HG02642 (cell line): ENCODE measurements around the gene HMG20A.
A peak's percentile ranks its signal among the peaks of the same experiment; 100 is the strongest.
"Not testable (repeated sequence)": the region's sequence is repeated elsewhere in the genome, so short reads cannot be mapped to it uniquely, and the experiment has no call there.

Experiments
- ATAC-seq: cut with Tn5 transposase; IDR thresholded peaks from one replicate; pipeline ENCODE4 v1.9.1; 2021; ENCODE audit warnings: mild to moderate bottlenecking; ENCODE audit not compliant: unreplicated experiment, poor library complexity

The HMG20A gene

DNA sequence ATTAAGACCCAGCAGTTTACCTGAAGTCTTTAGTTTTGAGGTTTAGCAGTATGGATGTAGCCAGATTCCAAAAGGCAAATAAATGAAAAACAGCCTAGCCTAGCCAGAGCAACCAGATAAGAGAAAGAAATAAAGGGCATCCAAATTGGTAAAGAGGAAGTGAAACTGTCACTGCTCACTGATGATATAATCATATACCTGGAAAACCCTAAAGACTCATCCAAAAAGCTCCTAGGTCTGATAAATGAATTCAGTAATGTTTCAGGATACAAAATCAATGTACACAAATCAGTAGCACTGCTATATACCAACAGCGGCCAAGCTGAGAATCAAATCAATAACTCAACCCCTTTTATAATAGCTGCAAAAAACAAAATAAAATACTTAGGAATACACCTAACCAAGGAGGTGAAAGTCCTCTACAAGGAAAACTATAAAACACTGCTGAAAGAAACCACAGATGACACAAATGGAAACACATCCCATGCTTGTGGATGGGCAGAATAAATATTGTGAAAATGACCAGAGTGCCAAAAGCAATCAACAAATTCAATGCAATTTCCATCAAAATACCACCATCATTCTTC is 14.4 kb upstream of the HMG20A start:
- not testable (repeated sequence) for ATAC-seq

DNA sequence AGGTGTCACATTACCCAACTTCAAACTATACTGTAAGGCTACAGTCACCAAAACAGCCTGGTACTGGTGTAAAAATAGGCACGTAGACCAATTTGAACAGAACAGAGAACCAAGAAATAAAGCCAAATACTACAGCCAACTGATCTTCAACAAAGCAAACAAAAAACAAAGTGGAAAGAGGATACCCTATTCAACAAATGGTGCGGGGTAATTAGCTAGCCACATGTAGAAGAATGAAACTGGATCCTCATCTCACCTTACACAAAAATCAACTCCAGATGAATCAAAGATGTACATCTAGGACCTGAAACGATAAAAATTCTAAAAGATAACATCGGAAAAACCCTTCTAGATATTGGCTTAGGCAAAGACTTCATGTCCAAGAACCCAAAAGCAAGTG is 13.8 kb upstream of the HMG20A start:
- no peak for ATAC-seq

DNA sequence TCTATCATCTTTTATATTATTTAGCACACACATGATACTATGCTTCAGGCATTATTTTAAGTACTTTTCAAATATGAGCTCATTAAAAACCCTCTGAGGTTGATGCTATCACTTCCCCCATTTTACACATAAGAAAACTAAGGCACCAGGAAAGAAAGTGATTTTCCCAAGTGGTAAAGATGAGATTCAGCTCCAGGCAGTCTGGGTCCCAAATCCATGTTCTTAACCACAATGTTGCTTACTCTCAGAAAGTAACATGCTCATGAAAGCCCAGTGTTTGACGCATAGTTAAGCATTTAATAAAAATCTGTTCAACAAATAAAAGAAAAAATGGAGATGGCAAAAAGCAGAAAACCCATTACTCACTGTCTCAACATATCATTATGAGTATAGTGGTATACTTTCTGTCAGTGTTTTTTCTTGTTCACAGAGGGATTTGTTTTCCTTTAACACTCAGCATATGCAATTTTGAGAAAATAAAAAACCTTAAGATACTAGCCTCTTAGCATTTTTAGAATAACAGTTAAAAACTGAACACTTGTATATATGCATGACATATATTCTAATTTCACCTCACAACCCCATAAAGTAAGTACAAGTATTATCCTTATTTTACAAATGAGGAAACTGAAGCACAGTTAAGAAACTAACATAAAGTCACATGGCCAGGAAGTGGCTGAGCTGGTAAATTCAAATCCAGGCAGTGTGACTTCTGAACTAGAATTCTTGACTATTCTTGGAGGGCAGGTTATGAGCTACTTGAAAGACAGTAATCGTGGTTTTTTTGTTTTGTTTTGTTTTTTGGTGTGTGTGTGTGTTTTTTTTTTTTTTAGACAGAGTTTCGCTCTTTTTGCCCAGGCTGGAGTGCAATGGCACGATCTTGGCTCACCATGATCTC is 11.2 kb upstream of the HMG20A start:
- peak; percentile 66 for ATAC-seq

DNA sequence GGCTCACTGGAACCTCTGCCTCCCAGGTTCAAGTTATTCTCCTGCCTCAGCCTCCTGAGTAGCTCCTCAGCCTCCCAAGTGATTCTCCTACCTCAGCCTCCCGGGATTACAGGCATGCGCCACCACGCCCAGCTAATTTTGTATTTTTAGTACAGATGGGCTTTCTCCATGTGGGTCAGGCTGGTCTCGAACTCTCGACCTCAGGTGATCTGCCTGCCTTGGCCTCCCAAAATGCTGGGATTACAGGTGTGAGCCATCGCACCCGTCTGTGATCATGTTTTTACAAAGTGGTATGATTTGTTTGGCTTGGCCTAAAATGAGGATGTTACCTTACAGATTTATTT is 10.6 kb upstream of the HMG20A start:
- ATAC-seq, result not testable (repeated sequence)

DNA sequence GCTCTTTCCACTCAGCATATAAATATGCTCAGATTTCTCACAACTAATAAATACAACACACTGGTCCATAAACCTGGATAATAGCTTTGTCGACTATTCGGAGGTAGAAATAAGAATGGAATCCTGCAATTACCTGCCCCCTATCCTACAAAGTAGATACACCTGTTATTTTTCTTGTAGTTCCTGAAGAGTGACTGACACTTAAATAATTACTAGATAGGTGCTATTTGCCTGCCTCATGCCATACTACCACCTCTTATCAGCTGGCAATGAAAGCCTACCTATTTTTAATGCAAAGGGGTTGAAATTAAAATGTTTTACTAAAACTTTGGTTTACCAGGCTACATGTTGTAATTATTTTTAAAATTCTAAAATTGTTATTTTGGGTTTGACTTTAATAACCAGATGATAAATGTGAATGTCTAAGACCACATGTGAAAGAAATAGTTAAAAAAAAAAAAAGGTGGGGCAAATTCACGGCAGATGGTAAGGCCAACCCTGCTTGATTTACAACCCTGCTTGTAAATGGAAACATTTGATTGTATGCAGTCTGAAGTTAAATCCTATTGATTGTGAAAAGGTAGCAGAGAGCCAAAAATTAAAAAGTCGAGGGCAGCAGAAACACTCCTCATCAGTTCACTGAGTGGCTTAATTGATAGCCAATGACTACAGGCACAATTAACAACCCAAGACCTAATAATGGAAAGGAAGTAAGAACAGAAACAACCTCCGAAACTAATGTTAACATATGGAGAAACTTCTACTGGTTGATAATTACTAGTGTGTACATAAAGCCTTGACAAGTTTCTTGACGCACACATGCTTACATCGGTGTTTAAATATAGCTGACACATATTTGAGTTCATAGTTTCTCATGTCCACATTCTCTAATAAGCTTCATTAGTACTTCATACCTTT is 9.7 kb upstream of the HMG20A start:
- no peak for ATAC-seq

DNA sequence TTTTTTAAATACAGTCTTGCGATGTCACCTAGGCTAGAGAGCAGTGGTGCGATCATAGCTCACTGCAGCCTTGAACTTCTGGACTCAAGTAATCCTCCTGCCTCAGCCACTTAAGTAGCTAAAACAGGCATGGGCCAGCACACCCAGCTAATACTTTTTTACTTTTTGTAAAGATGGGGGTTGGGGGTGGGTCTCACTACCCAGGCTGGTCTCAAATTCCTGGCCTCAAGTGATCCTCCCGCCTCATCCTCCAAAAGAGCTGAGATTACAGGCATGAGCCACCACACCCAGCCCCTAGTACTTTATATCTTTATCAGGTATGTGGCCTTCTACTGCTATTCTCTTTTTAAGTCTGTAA is 9.1 kb upstream of the HMG20A start:
- no peak for ATAC-seq

DNA sequence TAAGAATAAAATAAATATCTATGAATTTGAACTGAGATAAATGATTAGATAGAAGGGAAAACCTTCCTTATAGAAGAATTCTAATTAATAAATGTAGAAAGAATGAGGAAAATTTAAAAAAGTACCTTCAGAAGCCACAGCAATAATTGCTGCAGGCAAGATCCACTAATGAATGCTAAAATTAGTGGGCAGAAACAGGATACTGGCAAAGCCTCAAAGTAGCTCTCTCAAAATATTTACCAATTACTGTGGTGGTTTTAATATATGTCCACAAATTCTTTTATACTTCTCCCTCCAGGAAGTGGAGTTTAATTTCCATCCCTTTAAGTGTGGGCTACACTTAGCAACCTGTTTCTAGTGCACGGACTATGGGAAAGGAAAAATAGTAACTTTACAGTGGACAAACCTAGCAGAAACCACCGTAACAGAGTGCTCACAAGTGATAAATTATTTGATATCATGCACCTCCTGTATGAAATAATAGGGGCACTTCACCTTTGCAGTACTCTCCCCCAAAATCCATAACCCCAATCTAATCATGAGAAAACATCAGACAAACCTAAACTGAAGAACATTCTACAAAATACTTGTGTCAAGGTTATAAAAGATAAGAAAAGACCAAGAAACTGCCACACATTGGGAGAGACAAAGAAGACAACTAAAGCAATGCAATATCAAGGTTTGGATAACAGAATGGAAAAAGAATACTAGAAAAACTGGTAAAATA is 7.6 kb upstream of the HMG20A start:
- no peak for ATAC-seq

DNA sequence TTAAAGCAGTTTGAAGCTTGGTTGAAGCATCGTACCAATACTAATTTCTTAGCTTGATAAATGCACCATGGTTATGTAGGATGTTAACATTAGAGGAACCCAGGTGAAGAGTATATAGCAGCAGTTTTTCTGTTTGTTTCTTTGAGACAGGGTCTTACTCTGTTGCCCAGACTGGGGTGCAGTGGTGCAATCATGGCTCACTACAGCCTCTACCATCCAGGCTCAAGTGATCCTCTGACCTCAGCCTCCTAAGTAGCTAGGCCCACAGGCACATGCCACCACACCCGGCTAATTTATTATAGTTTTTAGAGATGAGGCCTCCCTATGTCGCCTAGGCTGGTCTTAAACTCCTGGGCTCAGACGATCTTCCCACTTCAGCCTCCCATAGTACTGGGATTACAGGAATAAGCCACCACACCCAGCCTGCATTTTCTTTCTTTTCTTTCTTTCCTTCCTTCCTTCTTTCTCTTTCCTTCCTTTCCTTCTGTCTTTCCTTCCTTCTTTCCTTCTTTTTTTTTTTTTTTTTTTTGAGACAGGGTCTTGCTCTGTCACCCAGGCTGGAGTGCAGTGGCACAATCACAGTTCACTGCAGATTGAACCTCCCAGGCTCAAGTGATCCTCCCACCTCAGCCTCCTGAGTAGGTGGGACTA is 6.9 kb upstream of the HMG20A start:
- no peak for ATAC-seq

DNA sequence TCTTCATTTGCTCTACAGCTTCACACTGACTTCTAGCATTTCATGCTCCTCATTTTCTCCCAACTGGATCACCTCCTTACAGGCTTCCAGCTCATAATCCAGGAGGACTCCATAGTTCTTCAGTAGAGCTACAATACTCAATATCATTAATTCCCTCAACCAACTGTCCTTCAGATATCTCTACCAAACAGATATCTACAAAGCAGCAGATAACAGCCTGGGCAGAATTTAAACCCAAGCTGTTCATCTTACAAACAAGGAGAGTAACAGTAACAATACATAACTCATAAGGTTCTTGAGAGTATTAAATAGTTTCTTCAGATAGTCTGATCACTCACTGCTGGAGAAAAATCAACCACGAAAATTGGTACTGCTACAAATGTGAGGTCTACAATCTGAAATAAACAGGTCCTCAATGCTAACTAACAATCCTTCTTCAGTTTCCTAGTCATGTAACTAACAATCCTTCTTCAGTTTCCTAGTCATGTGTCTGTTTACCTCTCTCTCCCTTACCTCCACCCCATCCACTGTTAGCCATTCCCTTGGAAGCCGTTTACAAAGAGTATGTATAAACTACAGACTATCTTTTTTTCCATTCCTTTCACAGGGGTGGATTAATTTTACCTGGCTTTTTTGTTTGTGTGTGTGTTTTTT is 5.8 kb upstream of the HMG20A start:
- no peak for ATAC-seq

DNA sequence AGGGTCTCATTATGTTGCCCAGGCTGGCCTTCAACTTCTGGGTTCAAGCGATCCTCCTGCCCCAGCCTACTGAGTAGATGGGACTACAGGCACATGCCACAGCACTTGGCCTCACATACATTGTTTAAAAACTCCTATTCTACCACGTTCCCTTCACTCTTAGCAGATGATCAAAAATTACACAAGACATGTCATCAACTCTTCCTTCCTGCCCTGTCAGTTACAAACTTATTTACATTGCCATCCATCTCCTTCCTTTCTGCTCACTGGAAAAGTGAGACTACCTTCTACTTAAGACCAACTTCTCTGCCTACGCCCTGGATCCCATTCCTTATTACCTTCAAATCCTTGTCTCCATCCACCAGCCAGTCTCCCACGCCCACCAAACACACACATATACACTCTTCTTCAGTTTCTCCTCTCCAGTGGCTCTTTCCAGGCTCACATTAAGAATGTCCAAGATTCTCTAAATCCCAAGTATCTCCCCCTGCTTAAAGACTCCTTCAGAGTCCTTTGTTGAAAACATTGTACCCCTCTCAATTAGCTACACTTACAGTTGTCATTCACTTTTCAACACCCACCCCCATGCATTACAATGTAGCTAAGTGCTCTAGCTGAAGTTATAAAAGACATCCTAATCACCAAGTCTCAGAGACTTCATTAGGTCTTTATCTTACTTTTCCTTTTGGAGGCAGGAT is 5.1 kb upstream of the HMG20A start:
- no peak for ATAC-seq

DNA sequence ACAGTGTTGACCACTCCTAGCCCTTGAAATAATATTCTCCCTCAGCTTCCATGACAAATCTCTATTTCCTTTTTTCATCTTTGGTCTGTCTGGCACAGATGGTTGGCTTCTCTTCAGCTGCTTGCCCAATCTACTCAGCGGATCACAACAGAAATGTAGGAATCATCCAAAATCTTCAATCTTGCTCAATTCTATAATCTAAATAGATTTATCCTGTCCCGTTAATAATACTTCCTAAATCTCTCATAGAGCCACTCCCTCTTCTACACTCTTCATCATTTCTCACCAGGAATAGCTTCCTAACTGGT is 4.6 kb upstream of the HMG20A start:
- ATAC-seq, result no peak

DNA sequence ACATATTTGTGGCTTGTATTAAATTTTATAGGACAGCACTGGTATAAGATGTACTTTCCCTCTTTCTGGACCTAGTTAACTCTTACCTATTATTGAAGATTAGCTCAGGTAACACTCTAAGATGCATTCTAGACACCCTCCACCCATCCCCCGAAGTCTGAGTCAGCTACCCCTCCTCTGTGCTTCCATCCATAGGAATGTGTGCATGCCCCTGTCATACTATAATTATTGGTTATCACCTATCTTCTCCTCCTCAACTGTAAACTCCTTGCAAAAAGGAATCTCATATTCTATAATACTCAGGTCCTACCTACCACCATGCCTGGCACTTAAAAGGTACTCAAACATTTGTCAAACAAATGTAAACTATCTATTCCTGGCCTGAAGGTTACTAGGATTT is 3.7 kb upstream of the HMG20A start:
- ATAC-seq, result no peak

DNA sequence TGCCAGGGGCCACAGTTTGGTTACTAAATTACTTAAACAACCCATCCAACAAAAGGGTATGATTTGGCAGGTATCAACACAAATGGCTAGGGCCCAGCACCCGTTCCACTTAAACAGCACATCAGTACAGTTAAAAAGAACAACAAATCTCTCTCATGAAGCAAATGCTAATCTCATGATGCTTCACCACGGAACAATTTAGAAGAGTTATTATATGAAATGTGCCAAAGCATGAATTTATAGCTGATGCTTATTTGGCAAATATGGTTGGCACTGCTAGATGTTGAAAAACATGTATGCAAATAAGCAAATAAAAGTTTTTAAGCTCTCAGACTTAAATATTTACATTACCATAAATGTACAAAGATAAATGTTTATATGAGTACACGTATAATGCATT is 3.1 kb upstream of the HMG20A start:
- no peak for ATAC-seq

DNA sequence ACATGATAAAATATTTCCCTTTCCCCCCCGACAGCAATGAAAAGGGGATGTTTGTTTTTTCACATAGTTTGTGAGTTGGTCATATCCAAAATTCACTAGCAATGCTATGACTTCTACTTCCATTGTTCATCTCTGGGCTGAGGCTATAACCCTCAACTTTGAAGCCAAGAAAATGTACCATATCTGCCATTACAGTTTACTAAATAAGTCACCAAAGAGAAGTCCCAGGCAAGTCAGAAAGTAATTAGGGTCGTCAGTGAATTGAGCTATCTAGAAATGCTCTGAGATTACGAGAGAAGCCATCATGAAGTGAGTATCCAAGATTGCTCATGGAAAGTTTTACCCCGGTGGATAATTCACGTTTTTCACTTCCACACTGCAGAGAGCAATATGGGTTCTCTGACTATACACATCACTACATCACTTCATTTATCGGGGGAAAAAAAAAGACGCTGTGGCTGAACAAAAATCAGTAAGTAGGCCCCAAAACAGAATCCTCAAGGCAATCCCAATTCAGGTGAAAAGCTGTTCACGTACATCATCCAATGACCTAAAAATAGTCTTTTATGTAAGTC is 2.2 kb upstream of the HMG20A start:
- ATAC-seq, result no peak

DNA sequence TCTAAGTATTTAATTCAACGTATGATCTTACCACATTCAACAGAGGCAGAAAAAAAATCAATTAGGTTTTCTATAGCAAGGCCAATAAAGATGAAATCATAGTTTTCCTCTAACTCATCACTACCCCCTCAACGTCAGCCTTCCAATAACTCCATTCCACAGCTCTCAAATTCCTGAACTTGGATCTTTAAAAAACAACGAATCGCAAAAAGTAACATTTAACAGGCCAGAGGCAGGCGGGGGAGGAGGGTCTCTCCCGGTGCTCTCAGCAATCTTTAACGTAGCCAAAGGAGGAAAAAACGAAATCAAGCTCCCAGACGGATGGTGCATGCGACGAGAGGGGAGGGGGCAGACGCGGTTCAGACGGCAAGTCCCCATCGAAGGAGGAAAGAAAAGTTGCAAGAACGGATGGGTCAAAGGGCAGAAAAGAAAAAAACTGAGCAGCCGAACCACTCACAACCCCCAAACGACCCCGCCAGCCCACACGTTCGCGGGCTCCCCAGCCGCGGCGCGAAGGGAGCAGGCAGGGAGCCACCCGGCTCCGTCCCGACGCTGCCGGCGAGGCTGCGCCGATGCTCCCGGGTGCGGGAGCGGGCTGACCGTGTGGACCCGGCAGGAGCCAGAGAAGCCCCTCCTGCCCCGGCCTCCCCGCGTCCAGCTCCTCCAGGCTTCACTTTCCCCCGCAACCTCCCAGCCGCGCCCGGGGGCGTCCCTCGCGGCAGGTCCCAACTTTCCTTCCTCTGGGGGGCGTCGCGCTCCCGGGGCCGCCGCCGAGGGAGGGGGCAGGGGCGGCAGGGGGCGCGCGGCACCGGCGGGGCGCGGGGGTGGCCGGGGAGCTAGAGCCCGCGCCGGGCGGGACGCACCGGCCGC is 1.5 kb upstream of the HMG20A start:
- ATAC-seq, result peak; percentile 40

DNA sequence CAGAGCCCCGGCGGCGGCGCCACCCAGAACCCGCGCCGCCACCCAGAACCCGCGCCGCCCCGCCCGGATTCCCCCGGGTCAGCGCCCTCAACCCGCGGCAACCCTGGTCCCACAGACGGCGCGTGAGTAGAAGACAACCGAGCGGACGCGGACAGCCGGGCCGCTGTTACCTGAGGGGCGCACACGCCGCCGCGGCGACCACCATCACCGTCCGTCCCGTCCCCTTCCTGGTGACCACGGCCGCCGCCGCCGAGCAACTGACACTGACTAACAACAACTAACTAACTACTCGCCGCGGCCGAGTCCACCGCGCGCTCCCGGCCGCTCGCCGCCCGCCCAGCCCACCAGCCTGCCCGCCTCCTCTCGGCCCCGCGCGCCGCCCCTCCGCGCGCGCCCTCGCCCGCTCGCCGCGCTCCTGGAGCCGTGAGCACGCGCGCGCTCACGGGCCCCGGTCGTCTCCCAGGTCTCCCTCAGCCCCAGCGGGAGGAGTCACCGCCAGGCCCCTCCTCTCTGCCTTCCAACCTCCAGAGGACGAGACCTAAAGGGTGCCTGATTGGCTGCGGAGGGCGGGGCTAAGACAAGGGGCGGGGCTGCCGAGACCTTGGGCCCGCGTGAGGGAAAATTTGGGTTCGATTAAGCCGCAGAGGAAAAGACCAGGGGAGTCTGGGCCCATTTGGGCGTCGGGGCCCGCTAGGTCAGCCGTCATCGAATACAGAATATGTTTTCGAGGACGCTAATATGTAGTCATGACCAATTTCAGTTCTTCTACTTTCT is 665 bp upstream of the HMG20A start, which contains the start of gene PEAK1:
Gene PEAK1 (minus strand): TSS at position 269 of the 774 bp plus-strand sequence. CDS start 238,178 bp downstream, outside the sequence.
- ATAC-seq, result peak; percentile 94

DNA sequence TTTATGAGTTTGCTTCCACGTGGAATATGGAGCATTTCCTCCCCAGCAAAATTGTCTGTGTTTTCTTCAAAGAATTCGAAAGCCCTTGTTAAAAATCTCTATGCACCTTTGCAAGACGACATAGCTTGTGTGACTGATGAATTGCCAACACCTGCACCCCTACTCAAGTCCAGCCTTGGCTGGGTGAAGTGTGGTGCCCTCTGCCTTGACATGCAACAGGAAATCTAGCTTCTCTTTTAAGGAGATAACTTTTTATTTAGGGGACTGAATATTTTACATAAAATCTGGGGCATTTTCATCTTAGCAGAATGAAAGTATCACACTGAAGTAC is 647 bp downstream of the HMG20A start:
- ATAC-seq, result no peak
